HepG2 (cell line): ENCODE measurements around the gene PLXNC1. TPM values are rescaled to one million over a fixed set of nuclear protein-coding genes. Genes with fewer than 3 reads are reported as not detected.

Experiments used
- AKAP8 ChIP-seq: sonication (generic); formaldehyde crosslinking; IDR thresholded peaks from 2 replicates; pipeline ENCODE4 v1.5.1; 2020; ENCODE audit warnings: mild to moderate bottlenecking, missing genetic modification reagents
- CENPX ChIP-seq: sonication (generic); formaldehyde crosslinking; IDR thresholded peaks from 2 replicates; pipeline ENCODE4 v1.9.0; 2021; ENCODE audit warnings: mild to moderate bottlenecking, missing genetic modification reagents, moderate library complexity
- ETV5 ChIP-seq: IDR thresholded peaks from 2 replicates; pipeline ENCODE4 v1.6.1; 2018; ENCODE audit warnings: missing biosample characterization, missing genetic modification reagents, inconsistent platforms, borderline replicate concordance
- FOXK2 ChIP-seq: fragments of 450-650 bp; IDR thresholded peaks from 2 replicates; pipeline ENCODE4 v1.6.1; 2016
- GABPB1 ChIP-seq: IDR thresholded peaks from 2 replicates; pipeline ENCODE4 v1.6.1; 2016; ENCODE audit warnings: mild to moderate bottlenecking, missing genetic modification reagents, moderate library complexity, missing compliant biosample characterization
- IKZF4 ChIP-seq: sonication (generic); formaldehyde crosslinking; IDR thresholded peaks from 2 replicates; pipeline ENCODE4 v1.5.1; 2020; ENCODE audit warnings: borderline replicate concordance, mild to moderate bottlenecking, low read depth, missing genetic modification reagents; ENCODE audit errors: not compliant biosample characterization
- LCORL ChIP-seq, 2 experiments: fragments of 450-650 bp in 1 of 2; sonication (generic) in 1 of 2; formaldehyde crosslinking in 1 of 2; IDR thresholded peaks; 2 replicates each; pipeline versions ENCODE4 v1.5.0 to v1.6.1; 2017 to 2020; ENCODE audit warnings: antibody characterized with exemption in 1 of 2, missing genetic modification reagents in 1 of 2
- NFYC ChIP-seq: IDR thresholded peaks from 2 replicates; pipeline ENCODE4 v1.6.1; 2016; ENCODE audit warnings: missing genetic modification reagents, missing compliant biosample characterization
- NPAS2 ChIP-seq: sonication (generic); formaldehyde crosslinking; IDR thresholded peaks from 2 replicates; pipeline ENCODE4 v1.8.0; 2022; ENCODE audit warnings: mild to moderate bottlenecking, missing genetic modification reagents, borderline replicate concordance
- NR2F2 ChIP-seq: IDR thresholded peaks from 2 replicates; pipeline ENCODE4 v1.6.1; 2012; ENCODE audit warnings: low read depth, inconsistent platforms, borderline replicate concordance
- REL ChIP-seq: sonication (generic); formaldehyde crosslinking; conservative IDR thresholded peaks from 2 replicates; pipeline ENCODE4 v1.8.0; 2022; ENCODE audit warnings: mild to moderate bottlenecking, missing genetic modification reagents, moderate library complexity
- RNF2 ChIP-seq: fragments of 450-650 bp; conservative IDR thresholded peaks from 2 replicates; pipeline ENCODE4 v1.6.1; 2016; ENCODE audit warnings: low read depth
- ZNF224 ChIP-seq: sonication (generic); formaldehyde crosslinking; IDR thresholded peaks from 2 replicates; pipeline ENCODE4 v1.5.0; 2020; ENCODE audit warnings: mild to moderate bottlenecking, missing genetic modification reagents
- ZNF30 ChIP-seq: sonication (generic); formaldehyde crosslinking; IDR thresholded peaks from 2 replicates; pipeline ENCODE4 v1.5.0; 2020; ENCODE audit warnings: mild to moderate bottlenecking, missing genetic modification reagents
- ZNF446 ChIP-seq: sonication (generic); formaldehyde crosslinking; IDR thresholded peaks from 2 replicates; pipeline ENCODE4 v1.5.0; 2020; ENCODE audit warnings: mild to moderate bottlenecking, missing genetic modification reagents
- ZNF563 ChIP-seq: sonication (generic); formaldehyde crosslinking; IDR thresholded peaks from 2 replicates; pipeline ENCODE4 v1.8.0; 2022; ENCODE audit warnings: mild to moderate bottlenecking, moderate library complexity, missing genetic modification reagents
- ZNF616 ChIP-seq: sonication (generic); formaldehyde crosslinking; IDR thresholded peaks from 2 replicates; pipeline ENCODE4 v1.5.0; 2020; ENCODE audit warnings: low read depth, mild to moderate bottlenecking, missing genetic modification reagents
- ZNF619 ChIP-seq: sonication (generic); formaldehyde crosslinking; IDR thresholded peaks from 2 replicates; pipeline ENCODE4 v1.4.0; 2020; ENCODE audit warnings: mild to moderate bottlenecking, missing genetic modification reagents
- ZNF761 ChIP-seq: sonication (generic); formaldehyde crosslinking; conservative IDR thresholded peaks from 2 replicates; pipeline ENCODE4 v1.4.0; 2020; ENCODE audit warnings: mild to moderate bottlenecking, missing genetic modification reagents
- ZNF782 ChIP-seq: sonication (generic); formaldehyde crosslinking; IDR thresholded peaks from 2 replicates; pipeline ENCODE4 v1.4.0; 2020; ENCODE audit warnings: missing genetic modification reagents, mild to moderate bottlenecking, borderline replicate concordance
- ZNF878 ChIP-seq: sonication (generic); formaldehyde crosslinking; IDR thresholded peaks from 2 replicates; pipeline ENCODE4 v1.8.1; 2023; ENCODE audit warnings: mild to moderate bottlenecking, missing genetic modification reagents, moderate library complexity
- ZSCAN20 ChIP-seq: sonication (generic); formaldehyde crosslinking; IDR thresholded peaks from 2 replicates; pipeline ENCODE4 v1.4.0; 2020; ENCODE audit warnings: missing genetic modification reagents, mild to moderate bottlenecking, borderline replicate concordance
- polyA plus RNA-seq, 8 experiments: library from polyadenylated mRNA; depleted of rRNA in 3 of 8; stranded (reverse) in 7 of 8; unstranded in 1 of 8; fragments of >200 nt; fragmentation: Illumina TruSeq in 4 of 8; extraction: Trizol in 4 of 8; gene quantifications; 2 replicates each; pipeline versions ENCODE4 v1.2.1 to v1.2.3, GENCODE V29; 2011 to 2016; ENCODE audit warnings: low read depth in 4 of 8, missing spikeins in 1 of 8, mixed read lengths in 1 of 8; ENCODE audit not compliant: insufficient read depth in 1 of 8
- total RNA-seq, 5 experiments: library from RNA; depleted of rRNA; stranded (reverse); fragments of >200 nt; fragmentation: Illumina TruSeq; extraction: Trizol; gene quantifications; 2 replicates each; pipeline ENCODE4 v1.2.3, GENCODE V29; 2016; ENCODE audit warnings: low read depth in 1 of 5
- TF ChIP-seq, protein P1 (sequence below): sonication (generic); formaldehyde crosslinking; IDR thresholded peaks from 2 replicates; pipeline ENCODE4 v1.4.0; 2020; ENCODE audit warnings: mild to moderate bottlenecking, missing genetic modification reagents, borderline replicate concordance
- TF ChIP-seq, protein P2 (sequence below): sonication (generic); formaldehyde crosslinking; IDR thresholded peaks from 2 replicates; pipeline ENCODE4 v1.4.0; 2020; ENCODE audit warnings: mild to moderate bottlenecking, missing genetic modification reagents
- TF ChIP-seq, protein P3 (sequence below): sonication (generic); formaldehyde crosslinking; IDR thresholded peaks from 2 replicates; pipeline ENCODE4 v1.5.0; 2020; ENCODE audit warnings: missing genetic modification reagents

The PLXNC1 gene
- total and polyA plus RNA-seq, 2 of the 13 experiments (the other 11 are each of a cell fraction or from before 2014, with no cell fraction given): 6.6 to 11.2 TPM

DNA sequence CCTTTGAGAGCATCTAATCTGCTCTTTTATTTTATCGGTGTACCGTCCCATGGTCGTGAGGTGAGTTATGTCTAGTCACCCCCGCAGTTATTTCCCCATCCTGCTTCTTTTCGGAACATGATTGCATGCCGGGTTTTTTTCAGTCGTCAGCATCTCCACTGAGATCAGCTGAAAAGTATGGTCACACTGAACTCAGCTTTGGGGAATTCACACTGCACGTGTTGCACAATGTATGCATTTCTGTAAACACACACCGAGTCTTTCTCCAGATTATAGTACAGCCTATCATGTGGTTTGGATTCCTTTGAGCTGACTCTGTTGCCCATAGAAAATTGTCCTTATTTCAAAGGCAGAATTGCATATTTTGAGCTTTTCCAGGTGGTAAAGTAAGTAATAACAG, 24.6 kb downstream of the PLXNC1 start (continued):
- TF ChIP-seq LCORL (IDR thresholded peaks at IDR 0.05): peak; percentile 44; the same call in 1 of the 2 replicates
- 0 out of 2 replicates have a peak, but pooled peaks have one; percentile 41 for TF ChIP-seq LCORL (CRISPR knock-in tag; IDR thresholded peaks at IDR 0.05)
- no peak for TF ChIP-seq ZNF878 (CRISPR knock-in tag)
- TF ChIP-seq, protein P1, sequence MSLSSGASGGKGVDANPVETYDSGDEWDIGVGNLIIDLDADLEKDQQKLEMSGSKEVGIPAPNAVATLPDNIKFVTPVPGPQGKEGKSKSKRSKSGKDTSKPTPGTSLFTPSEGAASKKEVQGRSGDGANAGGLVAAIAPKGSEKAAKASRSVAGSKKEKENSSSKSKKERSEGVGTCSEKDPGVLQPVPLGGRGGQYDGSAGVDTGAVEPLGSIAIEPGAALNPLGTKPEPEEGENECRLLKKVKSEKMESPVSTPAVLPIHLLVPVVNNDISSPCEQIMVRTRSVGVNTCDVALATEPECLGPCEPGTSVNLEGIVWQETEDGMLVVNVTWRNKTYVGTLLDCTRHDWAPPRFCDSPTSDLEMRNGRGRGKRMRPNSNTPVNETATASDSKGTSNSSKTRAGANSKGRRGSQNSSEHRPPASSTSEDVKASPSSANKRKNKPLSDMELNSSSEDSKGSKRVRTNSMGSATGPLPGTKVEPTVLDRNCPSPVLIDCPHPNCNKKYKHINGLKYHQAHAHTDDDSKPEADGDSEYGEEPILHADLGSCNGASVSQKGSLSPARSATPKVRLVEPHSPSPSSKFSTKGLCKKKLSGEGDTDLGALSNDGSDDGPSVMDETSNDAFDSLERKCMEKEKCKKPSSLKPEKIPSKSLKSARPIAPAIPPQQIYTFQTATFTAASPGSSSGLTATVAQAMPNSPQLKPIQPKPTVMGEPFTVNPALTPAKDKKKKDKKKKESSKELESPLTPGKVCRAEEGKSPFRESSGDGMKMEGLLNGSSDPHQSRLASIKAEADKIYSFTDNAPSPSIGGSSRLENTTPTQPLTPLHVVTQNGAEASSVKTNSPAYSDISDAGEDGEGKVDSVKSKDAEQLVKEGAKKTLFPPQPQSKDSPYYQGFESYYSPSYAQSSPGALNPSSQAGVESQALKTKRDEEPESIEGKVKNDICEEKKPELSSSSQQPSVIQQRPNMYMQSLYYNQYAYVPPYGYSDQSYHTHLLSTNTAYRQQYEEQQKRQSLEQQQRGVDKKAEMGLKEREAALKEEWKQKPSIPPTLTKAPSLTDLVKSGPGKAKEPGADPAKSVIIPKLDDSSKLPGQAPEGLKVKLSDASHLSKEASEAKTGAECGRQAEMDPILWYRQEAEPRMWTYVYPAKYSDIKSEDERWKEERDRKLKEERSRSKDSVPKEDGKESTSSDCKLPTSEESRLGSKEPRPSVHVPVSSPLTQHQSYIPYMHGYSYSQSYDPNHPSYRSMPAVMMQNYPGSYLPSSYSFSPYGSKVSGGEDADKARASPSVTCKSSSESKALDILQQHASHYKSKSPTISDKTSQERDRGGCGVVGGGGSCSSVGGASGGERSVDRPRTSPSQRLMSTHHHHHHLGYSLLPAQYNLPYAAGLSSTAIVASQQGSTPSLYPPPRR: peak; percentile 57; the same call in 1 of the 2 replicates
- peak; percentile 50; the same call in 1 of the 2 replicates for TF ChIP-seq FOXK2
- no peak for TF ChIP-seq NR2F2
- no peak for TF ChIP-seq AKAP8 (CRISPR knock-in tag)
- no peak for TF ChIP-seq ZNF761 (CRISPR knock-in tag)
- peak; percentile 13; the same call in 1 of the 2 replicates for TF ChIP-seq GABPB1
- TF ChIP-seq ZNF446 (CRISPR knock-in tag): no peak
- TF ChIP-seq ZNF30 (CRISPR knock-in tag): no peak
- no peak for TF ChIP-seq NFYC (CRISPR knock-in tag)
- TF ChIP-seq, protein P2, sequence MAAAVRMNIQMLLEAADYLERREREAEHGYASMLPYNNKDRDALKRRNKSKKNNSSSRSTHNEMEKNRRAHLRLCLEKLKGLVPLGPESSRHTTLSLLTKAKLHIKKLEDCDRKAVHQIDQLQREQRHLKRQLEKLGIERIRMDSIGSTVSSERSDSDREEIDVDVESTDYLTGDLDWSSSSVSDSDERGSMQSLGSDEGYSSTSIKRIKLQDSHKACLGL (CRISPR knock-in tag): no peak
- no peak for TF ChIP-seq ZNF782 (CRISPR knock-in tag)
- no peak for TF ChIP-seq CENPX (CRISPR knock-in tag)
- no peak for TF ChIP-seq REL
- peak; percentile 52; the same call in 1 of the 2 replicates for TF ChIP-seq ETV5 (CRISPR knock-in tag)
- no peak for TF ChIP-seq IKZF4
- TF ChIP-seq RNF2: no peak
- no peak for TF ChIP-seq ZNF616 (CRISPR knock-in tag)
- TF ChIP-seq NPAS2 (CRISPR knock-in tag): no peak
- TF ChIP-seq ZSCAN20 (CRISPR knock-in tag): no peak
- TF ChIP-seq, protein P3, sequence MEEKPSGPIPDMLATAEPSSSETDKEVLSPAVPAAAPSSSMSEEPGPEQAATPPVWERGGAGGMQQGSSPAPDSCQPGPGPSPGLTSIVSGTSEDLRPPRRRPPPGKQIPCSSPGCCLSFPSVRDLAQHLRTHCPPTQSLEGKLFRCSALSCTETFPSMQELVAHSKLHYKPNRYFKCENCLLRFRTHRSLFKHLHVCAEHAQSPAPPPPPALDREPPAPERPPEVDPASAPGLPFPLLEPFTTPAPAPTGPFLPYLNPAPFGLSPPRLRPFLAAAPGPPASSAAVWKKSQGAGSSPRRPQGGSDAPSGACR: no peak
- no peak for TF ChIP-seq ZNF224 (CRISPR knock-in tag)
- TF ChIP-seq ZNF563 (CRISPR knock-in tag): no peak
- no peak for TF ChIP-seq ZNF619 (CRISPR knock-in tag)
